Left renal pelvis (tissue), 4 donors: ENCODE data around the gene RSU1. TPM values are rescaled to one million over a fixed set of nuclear protein-coding genes. Genes with fewer than 3 reads are reported as not detected.

ENCODE experiments used
- DNase-seq, 4 donors: peaks; one replicate each; pipeline ENCODE4 v3.0.0-alpha.2; 2013; ENCODE audit warnings: low read depth in 4 of 4, low spot score in 3 of 4
- polyA plus RNA-seq, 4 donors: library from polyadenylated mRNA; unstranded; fragments of 120-200 nt; gene quantifications; one replicate each; pipeline ENCODE4 v1.2.1, GENCODE V29; 2013; ENCODE audit not compliant: insufficient read length in 4 of 4

RSU1 gene
- polyA plus RNA-seq, 4 donors = 65.7 to 116 (median 91.0) TPM

DNA sequence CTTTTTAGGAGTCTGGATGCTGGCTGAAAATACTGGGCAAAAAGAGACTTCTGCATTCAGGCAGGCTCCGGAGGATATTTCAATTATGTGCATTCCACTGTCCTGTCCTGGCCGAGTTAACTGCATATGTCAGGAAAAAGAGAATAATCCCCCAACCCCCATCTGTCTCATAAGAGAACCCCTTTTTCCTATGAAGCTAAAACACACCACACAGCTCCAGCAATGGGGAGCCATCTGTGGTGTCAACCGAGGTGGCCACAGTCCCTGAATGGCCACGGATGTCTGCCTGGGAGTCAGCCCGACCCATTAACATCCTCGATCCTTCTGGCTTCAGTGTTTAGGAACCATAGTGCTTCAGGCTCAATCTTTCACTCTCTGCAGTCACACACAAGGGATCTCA lies 70.4 kb downstream of the RSU1 start:
- DNase-seq = no peak

DNA sequence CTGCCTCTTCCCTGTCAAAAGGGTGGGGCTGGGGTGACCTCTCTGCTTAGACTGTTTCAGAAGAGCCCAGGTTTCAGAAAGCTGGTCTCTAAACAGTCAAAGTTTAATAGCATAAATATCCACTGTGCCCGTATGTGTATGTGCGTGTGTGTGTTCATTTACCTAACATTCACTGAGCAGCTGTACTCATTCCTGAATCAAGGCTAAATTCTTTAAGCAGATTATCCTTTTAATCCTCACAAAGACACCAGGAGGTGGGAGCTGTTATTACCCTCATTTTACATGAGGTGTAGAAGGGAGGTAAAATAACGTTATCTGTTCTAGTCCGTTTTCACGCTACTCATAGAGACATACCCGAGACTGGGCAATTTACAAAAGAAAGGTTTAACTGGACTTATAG lies 72.2 kb downstream of the RSU1 start:
- no peak for DNase-seq

DNA sequence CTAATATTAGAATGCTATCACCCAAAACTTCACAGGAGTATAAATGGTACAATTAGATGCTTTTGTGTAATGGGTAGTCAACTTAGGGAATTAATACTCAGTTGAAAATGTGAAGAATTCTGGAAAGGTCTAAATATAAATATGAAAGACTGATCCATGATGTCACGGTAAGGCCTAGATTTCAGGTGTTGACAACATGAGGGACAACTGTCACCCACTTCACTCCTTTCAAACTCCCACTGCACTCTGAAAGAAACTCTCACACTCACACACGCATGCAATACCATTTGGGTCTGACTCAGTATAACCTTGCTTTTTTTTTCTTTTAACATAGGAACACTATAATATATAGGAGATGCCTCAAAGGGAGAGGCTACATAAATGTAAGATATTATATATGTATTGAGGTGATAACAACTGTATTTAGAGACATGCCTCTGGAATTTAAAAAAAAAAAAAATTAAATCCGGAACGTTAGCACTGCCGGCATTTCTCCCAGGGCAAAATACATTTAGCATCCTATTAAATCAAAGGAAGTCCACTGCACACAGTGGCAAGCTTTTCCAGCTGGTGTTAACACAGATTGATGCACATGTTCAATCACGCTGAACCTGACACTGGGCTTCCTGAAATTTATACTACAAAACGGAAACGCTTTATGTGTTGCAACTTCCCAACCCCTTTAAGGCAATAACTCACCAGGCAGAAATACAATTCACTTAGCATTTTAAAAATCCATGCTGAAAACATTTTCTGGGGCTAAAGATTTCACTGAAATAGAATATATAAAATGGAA lies 74.9 kb downstream of the RSU1 start:
- DNase-seq = peak; percentile 6 to 54 (median 14)

DNA sequence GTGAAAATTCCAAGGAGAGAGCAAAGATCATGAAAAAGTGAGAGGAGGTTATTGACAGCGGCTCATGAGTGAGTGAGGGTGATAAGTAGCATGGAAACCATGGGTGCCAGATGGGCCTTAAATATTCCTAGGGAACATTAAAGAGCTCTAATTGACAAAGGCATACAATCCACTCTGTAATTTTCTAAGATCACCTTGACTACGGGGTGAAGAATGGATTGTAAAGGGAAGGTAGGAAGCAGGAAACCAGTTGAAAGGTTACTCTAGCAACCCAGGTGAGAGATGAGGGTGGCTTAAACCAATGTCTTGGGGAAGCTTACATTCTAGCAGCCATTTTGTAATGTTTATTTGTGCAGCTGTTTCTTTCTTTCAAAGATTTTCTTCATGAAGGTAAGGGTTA lies 75.7 kb downstream of the RSU1 start:
- no peak for DNase-seq

DNA sequence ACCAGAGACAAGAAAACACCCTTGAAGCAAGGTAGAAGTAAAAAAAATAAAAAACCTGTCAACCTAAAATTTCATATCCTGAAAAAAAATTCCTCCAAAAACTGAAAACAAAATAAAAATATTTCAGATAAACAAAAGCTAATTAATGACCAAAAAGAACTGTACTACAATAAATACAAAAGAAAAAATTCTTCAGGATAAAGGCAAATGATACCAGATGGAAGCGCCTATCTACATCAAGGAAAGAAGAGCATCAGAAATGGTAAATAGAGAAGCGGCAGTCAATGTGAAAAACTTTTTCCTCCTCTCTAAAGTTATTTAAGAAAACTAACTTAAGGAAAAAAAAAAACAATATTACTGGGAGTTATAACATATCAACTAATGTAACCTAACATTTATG lies 79.8 kb downstream of the RSU1 start:
- no peak for DNase-seq

DNA sequence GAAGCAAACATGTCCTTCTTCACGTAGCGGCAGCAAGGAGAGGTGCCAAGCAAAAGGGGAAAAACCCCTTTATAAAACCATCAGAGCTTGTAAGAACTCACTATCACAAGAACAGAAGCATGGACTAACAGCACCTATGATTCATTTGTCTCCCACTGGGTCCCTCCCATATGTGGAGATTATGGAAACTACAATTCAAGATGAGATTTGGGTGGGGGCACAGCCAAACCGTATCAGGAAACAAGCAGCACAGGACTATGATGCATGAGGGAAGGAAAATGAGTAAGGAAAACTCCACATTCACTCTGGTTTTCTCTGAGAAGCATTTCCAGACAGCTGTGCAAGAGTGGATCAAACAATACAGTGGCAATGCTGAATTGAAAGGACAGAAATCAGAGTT lies 81.6 kb downstream of the RSU1 start:
- DNase-seq = no peak

DNA sequence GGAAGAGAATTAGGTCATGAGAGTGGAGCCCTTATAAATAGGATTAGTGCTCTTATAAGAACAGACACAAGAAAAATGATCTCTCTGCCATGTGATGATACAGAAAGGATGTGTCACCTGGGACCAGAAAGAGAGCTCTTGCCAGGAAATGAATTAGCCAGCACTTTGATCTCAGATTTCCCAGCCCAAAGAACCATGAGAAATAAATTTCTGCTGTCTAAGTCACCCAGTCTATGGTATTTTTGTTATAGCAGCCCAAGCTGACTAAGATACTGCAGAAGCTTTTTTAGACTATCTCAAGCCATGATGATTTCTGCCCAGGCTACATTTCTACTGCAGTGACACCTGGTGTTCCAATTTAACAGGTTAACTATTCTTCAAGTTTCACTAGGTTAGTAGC lies 84.8 kb downstream of the RSU1 start:
- DNase-seq = no peak

DNA sequence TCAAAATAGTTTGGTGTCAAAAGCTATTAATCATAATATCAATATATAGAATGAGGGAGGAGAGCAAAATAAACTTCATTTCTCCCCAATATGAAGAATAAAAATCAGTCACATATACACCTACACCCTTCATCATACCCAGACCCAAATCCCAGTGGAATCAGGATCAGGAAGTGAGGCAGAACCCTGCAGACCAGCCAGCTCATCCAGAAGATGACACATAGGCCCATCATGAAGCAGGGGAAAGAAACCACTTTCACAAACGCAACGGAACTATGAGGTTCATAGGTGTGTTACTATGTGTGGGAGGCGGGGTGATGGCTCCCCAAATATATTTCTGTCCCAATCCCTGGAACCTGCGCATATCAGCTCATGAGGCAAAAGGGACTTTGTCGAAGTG lies 89.0 kb downstream of the RSU1 start:
- DNase-seq = no peak

DNA sequence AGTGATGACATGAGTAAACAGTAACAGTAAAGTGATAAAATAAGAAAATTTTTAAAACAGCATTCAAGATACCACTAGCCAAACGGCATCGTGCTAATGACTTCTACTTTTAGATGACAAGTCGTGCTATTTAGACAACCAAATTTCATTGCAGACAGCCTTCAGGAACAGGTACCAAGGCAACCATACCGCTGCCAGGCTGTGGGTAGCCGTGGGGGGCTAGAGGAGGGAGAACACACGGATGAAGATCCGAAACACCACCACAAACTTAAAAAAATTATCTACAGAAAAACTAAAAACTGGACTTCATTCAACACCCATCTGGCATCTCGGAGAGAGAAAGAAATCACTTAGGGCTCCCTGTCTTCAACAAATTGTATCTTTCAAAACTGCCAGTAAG lies 89.6 kb downstream of the RSU1 start:
- DNase-seq = no peak

DNA sequence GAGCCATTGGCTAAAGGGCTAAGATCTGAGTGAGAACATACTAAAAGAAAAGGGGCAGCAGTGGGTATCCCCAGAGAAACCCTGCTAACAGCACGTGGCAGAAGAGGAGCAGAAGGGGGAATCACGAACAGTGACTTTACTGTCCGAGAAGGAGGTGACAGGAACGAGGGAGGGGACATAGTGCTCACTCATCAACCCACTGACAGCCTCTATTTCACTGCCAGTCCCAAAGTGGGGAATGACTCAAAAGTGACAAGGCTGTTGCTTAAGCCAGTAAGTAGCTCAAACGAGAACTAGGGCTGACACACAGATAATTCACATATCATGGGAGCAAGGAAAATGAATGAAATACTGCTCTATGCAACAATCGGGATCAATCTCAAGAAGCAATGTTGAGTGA lies 92.7 kb downstream of the RSU1 start:
- DNase-seq = no peak

DNA sequence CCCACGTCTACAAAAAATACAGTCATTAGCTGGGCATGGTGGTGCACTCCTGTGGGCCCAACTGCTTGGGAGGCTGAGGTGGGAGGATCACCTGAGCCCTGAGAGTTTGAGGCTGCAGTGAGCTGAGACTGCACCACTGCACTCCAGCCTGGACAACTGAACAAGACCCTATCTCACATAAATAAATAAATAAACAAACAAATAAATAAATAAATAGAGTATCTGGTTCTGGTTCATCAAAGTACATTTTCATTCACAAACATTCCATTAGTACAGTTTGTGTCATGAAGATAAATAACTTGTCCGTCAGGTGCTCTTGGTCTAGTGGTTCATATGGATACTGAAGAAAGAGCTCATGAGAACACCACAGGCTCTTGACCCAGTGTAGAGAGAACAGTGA lies 96.4 kb downstream of the RSU1 start:
- no peak for DNase-seq

DNA sequence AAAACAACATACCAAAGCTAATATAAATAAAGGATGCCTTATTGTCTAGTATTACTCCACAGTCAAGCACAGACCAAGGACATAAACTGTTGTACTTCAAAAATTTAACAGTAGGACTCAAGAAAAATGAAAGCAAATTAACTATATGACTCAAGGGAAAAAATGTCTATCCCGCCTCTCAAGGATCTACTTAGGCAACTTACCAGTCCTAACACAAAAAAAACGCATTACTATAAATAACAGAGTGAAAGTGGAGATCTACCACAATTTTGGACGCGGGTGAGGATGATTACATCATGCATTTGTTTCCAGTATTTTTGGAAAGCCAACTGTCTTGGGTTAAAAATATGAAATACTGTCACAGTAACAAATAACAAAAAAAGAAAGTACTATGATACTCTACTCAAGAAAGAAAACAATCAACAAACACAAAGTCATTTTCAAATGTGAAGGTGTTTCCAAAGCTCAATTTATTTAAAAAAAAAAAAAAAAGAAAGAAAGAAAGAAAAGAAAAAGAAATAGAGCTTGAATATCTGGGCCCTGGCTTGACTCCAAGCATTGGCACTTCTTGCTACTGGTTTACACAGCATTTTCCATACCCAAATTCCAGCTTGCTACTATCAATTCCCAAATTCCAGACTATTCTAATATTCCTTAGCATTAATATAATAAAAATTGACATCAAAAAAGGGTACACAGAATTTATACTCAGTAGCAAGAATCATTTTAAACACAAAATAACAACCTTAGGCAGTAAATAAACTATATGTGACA lies 99.4 kb downstream of the RSU1 start:
- no peak for DNase-seq

DNA sequence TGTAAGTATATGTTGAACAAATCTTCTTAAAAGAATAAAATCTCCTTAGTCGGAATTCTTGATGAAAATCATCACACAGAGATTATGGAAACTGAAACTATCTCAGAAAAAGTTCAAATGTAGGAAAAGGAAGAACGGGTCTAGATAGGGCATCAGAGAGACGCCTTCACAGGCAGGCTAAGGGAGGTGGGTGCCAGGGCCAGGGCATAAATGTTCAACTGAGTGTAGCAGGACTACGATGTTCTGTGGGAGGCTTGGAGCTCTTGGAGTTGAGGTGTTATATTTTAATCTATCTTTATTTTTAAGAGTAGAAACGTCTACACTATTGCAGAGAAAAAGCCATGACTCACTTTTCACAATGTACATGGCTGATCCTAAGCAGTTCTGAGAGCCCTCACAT lies 101.2 kb downstream of the RSU1 start:
- no peak for DNase-seq

DNA sequence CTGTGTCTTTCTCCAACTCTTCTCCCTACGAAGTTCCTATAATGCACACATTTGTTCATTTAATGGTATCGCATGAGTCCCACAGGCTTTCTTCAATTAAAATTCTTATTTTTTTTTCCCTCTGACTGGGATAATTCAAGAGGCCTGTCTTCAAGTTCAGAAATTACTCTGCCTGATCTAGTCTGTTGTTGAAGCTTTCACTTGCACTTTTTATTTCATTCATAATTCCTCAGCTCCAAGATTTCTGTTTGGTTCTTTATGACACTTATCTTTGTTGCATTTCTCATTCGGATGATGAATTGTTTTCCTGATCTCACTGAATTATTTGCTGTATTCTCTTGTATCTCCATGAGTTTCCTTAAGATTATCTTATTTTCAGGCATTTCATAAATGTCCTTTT lies 103.9 kb downstream of the RSU1 start:
- DNase-seq = no peak

DNA sequence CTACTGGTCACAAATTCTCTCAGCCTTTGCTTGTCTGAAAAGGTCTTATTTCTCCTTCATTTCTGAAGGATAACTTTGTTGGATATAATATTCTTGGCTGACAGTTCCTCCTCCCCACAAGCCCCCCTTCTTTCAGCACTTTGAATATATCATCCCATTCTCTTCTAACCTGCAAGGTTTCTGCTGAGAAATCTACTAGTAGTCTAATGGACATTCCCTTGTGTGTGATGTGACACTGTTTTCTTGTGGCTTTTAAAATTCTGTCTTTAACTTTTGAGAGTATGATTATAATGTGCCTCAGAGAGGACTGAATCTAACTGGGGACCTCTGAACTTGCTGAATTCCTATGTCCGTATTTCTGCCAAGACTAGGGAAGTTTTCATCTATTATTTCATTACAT lies 104.3 kb downstream of the RSU1 start:
- no peak for DNase-seq

DNA sequence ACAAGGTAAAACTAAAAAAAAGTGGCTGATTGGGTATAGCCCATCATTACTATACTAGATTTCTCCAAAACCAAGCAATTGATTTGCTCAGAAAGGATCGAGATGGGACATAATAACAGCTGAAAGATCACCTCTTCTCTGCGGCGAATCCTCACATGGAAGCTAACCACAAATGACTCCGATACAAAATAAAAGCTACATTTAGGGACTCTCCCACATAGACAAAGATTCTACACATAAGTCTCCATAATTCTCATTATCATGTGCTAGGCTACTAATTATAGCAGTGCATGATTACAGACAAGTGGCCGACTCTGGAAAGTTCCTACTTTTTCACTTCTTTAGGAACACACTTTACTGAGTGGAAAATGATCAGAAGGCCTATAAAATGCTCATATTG lies 116.9 kb downstream of the RSU1 start:
- DNase-seq = no peak

DNA sequence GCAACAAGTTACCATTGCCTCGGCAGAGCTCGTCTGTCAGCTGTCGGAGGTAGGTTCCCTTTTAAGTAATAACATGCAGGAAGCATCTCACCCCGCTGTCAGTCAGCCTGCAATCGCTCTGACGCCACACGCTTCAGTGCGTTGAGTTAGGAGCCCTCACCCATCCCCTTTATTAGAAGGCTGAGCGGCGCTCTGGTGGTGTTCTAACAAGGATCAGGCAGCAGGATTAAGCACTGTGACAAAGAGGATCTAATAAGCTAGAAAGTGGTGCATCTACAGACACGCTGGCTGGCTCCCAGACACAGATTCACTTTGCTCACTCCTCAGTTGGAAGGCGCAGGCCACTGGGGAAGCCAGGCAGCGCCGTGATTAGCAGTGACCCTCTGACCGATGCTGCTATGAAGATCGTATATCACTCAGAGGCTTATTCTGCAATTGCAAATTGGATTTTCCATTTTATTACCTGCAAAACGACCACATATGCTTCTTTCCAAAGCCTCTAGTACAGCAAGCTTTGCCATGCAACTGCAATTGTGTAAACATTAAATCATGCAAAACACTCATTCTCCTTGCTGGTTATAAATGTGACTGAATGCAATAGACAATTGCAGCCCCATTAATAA lies 117.7 kb downstream of the RSU1 start:
- DNase-seq = no peak

DNA sequence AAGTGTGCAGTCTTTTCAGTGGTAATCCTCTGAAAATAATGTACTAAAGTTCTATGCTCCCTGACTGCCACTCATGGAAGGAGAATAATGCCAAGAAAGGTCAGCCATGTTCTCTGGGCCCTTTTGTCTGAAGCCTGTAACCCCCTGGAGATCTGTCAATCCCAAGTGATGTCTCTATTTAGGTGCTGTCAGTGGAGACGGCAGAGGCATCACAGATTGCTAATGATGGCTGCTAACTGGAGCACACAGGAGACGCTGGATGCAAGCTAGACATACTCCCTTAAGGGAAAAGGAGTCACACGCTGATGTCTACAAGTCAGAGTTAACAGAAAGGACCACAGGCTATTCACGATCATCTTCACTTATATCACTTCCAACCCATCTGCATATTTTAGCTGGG lies 118.8 kb downstream of the RSU1 start:
- no peak for DNase-seq

DNA sequence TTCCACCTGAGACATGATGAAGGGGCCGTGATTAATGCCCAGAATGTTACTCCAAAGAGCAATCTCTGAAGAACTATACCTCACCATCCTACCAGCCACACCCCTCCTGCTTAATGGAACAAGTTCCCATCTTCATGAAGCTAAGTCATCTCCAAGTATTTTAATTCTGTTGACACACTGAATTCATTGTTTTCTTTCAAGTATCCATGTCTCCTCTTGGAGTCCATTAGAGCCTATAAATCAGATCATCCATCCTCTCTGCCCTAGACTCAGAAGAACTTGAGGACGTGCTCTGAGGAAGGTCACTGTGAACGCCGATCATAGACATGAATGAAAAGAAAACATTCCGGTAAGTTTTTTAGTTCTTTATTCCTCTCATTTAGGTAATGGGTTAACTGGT lies 126.8 kb downstream of the RSU1 start:
- no peak for DNase-seq

DNA sequence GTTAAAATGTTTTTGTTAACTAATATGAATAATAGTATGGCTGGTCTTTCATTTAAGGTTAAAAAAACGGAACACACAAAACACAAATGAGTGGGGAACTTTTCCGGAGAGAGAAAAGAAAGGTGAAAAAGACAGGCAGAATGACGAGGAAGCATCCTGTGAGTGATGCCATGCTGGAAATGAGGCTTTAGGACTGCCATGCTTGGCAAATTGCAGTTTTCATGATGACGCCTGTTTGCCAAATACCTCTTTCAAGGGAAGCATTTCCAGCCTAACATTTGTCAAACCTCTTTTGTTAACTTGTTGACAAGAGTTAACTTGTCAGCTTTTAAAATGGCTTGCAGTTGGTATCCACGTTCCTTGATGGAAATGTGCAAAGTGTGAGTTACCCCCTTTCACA lies 127.5 kb downstream of the RSU1 start:
- DNase-seq = no peak

DNA sequence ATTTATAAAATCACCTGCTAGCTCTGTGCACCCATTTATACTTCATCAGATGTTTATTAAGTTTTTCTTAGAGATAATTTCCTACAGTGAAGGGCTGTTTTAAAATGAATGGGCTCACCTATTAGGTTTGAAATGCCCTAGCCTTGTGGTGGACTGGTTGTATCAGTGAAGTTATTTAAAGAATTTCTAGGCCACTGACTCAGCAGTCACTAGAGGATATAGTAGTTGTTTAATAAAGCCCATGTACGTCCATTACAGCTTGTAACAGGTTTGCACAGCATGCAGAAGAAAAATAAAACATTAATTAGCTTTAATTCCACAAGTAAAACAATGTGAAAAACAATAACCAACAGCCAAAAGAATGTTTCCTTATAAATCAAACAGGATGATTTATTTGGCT lies 128.0 kb downstream of the RSU1 start:
- DNase-seq = no peak
